ENCODE results near the gene SLC12A6.
"Not testable (repeated sequence)": the region's sequence is repeated elsewhere in the genome, so short reads cannot be mapped to it uniquely, and the experiment has no call there.

SLC12A6 gene

DNA sequence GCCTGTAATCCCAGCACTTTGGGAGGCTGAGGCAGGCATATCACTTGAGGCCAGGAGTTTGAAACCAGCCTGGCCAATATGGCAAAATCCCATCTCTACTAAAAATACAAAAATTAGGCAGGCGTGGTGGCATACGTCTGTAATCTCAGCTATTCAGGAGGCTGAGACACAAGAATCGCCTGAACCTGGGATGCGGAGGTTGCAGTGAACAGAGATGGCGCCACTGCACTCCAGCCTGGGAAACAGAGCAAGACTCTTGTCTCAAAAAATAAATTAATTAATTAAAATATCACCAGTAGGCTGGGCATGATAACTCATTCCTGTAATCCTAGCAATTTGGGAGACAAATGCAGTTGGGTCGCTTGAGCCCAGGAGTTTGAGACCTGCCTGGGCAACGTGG, 144.3 kb downstream of the SLC12A6 start:
- DNase-seq (ENCODE audit: low read depth) = not testable (repeated sequence)

DNA sequence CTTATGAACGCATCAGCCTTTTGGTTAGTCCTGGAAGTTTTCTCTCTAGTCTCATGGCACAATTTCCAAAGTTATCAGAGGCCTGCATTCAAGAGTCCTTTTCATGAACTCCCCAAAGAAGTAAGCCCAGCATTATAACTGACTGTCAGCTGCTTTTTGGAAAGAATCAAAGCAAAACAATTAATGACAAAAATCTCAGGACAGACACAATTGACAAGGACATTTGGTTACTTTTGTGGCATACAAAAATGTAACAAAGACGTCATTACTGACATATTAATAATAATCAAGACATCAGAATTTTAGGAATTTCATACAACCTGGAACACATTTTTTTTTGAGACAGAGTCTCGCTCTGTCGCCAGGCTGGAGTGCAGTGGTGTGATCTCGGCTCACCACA, 148.9 kb downstream of the SLC12A6 start:
- no peak for DNase-seq (ENCODE audit: low read depth)

DNA sequence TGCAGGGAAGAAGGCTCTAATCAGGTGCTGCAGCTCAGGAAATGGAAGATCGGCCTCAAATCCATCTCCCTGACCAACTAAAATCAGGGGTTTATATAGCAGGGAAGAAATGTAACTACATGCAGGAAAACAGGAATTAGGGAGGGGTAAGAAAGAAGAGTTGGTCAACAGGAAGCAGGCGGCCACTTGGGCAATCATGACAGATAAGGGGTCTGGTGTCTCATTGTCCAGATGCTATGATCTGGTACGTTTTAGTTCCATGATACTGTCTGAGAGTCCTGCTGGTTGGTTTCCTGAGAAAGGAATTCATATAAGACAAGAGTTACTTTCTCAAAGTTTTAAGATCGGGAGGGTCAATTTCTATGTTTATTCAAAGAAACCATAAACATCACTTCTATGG, 151.9 kb downstream of the SLC12A6 start:
- DNase-seq (ENCODE audit: low read depth) = peak; percentile 49

DNA sequence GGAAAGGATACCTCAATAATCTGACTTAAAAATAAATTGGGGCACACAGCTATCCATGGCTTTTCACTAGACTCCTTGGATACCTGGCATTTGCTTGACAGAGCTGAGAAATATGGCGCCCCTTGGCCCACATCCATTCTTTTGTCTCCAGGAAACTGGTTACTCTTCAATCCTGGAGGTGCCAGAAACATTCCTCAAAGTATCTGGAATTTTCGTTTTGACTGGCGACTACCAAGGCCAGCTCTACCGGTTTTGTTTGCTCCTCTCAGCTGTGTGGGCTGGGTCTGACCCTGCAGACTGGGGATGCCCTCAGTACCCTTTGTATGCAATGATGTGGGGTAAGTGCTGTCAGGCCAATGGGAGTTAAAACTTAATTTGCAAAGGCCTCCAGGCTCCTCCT, 154.6 kb downstream of the SLC12A6 start:
- no peak for DNase-seq (ENCODE audit: low read depth)
